ENCODE data around the gene RELCH. TPM values are rescaled to one million over a fixed set of nuclear protein-coding genes. Genes with fewer than 3 reads are reported as not detected.

RELCH gene
- polyA plus RNA-seq, 1 donor, result 16.1 TPM

DNA sequence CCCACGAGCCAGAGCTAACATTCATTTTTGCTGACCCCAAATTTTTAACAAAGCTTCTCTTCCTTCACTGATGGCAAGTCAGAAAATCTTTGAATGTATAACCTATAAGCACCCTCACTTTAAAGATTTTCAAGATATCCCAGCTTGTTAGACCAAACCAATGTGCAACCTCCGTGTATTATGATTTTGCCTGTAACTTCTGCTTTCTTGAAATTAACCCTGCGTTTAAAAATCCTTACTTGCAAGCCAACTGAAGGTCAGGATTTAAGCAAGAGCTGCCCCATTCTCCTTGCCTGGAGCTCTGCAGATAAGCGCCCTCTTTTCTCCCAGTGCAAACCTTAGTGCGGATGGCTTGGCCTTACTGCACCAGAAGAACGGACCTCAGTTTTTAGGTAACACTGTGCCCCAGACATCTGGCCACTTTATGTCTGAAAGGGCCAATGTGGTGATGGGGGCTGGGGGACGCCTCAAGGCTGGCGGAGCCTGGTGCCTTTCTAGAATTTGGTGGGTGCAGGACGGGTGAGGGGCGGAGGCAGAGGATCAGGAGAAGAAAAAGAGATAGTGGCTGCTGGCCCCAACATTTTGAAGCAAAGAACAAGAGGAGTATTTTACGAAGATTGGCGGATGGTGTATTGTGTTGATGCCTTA lies 137.2 kb downstream of the RELCH start:
- DNase-seq (ENCODE audit: low read depth), result no peak

DNA sequence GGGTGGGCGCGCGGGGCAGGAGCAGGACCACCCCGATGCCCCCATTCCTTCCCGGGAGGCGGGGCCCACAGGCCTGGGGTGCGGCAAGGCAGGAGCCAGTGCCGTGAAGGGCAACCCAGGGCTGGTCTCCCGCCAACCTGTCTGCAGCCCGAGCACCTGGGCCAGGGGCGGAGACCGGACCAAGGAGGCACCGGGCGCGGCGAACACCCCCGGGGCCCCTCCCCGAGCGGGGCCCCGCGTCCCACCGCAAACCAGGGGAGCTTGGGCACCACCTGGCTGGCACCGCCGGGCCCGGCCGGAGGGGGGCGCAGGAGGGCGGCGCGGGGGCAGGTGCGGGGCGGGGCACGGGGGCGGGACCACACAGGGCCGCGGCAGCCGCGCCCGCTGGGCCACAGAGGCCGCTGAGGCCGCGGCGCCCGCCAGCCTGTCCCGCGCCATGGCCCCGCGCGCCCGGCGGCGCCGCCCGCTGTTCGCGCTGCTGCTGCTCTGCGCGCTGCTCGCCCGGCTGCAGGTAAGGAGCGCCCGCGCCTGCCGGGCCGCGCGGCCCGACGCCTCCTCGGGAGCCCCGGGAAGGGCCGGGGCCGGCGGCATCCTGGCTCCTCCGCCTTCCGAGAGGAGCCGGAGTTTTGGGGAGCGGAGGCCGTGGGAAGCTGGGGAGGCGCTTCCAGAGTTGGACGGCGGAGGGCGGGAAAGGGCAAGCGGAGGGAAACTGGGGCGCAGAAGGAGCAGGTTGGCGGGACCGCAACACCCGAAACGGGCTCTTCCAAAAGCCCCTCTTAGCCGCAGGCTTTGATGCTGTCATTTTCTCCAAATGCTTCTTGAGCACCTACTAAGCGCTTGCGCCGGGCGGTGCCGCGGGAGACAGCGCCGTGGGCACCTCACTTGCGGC lies 138.1 kb downstream of the RELCH start, which contains the start of gene TNFRSF11A:
Gene TNFRSF11A (plus strand): TSS at position 394 of the 889 bp plus-strand sequence. CDS start 43 bp downstream, at position 437.
- no peak for DNase-seq (ENCODE audit: low read depth)

DNA sequence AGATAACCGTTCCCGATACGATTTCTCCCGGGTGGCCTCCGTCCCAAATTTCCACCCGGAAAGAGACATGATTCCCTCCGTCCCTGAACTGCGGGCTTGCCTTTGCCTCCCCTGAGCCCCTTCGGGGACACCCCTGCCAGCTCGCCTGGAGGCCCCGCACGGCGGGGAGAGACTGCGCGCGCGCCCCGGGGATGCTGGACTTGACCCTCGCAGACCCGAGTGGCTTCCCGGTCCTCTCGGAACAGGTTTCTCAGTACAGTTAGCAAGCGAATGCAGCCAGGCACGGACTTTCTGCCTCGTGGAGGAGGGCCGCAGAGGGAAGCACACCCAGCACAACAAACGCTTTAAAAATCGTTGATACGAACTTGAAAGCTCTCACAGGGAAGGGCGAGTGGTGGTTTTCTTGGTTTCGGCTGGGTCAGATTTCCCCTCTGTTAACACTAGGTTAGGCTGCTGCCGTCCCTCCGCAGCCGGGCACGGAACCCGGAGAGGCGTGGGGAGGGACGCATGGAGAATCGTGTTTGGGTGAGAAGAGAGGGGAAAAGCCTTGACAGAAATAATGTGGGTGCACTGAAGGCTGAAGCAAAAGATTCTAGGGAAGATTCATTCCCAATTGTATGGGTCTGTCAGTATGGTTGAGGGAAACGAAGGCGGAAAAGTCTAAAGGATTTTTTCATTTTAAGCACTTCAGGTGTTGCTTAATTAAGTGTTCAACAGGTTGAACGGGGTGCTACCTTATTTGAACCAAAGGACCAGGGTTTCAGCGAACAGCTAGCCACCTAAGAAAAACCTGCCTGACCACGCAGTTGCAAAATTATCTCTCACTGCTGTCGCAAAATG lies 139.0 kb downstream of the RELCH start:
- no peak for DNase-seq (ENCODE audit: low read depth)

DNA sequence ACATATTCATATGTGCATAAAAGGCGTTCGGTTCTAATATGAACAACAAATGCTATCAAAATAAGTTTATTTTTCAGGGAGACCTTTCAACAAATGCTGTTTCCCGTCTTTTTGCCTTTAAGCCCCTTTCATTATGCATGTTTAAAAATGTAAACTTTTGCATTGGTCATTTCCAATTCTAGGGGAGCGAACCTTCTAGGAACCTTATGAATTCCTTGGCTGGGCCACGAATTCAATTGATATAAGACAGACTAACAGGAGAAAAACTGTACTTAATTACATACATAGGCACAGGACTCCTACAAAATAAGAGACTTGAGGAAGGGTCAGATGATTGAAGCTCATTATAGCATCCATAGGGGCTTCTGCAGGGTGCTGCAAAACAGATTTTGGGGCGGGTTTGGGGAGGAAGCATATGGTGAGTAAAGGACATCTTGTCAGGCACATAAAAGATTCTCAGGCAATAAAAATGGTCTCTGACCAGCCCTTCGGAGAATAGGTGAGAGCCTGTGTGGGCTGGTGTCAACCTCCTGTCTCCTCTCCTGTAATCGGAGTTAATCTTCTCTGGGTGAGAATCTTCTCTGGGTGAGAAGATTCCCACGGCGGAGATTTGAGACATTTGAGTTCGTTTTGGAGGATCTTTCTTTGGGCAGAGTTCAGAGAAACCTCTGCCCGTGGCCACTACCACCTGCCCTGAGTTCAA lies 139.7 kb downstream of the RELCH start:
- DNase-seq (ENCODE audit: low read depth), result no peak

DNA sequence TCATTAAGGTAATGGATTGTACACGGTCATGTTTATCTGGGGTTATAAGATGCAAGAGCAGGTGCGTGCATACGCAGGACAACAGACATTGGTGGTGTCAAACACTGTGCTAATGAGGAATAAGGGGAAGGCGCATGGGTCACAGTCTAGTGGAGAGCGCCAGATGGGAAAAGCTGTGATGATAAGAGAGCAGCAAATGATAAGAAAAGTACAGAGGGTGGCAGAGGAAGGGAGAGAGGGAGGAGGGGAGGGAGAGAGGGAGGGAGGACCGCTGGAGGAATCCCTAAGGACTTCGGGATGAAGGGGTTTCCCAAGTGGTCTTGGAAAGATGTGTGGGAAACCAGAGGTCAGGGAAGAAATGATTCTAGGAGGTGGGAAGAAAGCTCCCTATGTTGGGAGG lies 140.9 kb downstream of the RELCH start:
- DNase-seq (ENCODE audit: low read depth), result no peak

DNA sequence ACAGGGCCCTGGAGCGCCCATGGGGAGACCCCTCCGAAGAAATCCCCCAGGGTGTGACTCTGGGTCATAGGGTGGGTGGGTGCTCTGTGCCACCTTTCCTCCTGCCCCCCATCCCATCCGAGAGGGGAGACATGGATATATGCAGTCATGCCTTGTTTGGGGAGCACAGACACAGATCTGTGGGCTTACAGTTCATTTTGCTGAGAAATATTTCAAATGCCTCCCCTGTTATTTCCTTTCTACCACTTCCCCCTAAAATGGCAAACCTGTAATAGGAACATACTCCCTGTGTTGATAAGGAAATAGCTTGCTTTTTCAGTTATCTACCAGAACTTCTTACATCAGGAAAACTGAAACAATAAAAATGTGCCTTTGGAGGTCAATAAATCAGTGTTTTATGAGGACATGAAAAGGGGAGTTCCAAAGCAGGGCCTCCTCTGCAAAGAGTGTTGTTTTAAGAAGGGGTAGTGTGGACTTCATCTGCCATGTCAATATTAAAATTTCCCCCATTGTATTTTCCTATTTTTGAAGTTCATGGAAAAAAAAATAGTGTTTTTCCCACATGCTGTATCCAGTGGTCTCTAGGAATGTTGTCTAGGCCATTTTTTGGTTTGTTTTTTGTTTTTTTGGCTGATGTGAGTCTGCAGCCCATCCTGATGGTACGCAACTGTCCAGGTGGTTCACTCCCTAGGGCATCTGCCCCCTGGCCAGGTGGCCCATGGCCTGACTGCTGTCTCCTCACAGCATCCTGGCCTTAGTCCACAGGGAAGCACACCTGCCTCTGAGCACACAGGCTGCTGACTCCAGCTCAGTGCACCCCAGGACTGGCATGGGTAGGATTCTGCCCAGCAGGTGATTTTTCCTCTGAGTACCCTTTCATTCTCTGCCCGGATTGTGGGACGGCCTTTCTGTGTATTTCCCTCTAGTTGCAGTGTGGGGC lies 141.8 kb downstream of the RELCH start:
- DNase-seq (ENCODE audit: low read depth), result no peak

DNA sequence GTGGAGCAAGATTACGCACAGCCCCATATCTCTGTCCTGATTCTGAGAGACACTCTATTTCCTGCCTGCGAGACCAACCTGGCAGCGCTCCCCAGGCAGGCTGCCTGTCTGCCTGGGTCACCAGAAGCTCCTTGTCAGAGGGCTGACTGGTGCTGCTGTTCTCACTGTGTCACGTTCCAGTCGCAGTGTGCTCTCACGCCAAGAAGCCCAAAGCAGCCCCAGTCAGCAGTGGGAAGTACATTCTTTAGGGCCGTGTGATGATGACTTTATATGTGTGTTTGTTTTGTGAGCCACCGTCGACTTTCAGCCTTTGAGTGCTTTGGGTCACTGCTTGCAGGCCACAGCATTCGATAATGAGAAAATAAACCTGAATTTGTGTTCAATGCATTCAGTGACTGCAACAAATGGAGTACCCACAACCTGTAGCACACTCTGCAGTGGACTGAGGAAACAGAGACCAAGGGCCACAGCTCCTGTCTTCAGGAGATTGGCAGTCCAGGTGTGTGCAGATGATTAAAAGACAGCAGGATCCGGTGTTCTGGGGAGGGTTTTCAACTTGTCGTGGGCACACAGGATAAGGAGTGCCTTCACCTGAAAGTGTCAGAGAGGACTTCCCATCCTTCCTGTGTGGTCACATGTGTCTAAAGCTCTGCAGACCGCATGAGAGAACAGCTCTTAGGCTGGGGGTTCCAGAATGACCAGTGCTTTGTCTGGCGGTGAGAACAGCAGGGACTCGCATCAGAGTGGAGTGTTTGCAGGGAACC lies 142.8 kb downstream of the RELCH start:
- no peak for DNase-seq (ENCODE audit: low read depth)

DNA sequence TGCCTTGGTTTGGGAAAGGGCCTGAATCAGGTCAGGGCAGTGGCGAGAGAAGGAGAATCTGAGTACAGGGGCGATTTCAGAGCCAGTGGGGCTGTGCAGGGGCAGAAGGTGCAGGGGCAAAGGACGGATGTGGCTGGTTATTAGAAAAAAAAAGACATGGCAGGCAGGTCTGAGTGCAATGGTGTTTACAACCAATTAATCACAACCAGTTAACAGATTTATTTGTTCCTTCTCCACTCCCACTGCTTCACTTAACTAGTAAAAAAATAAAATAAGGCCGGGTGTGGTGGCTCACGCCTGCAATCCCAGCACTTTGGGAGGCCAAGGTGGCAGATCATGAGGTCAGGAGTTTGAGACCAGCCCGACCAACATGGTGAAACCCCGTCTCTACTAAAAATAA lies 143.6 kb downstream of the RELCH start:
- DNase-seq (ENCODE audit: low read depth), result no peak

DNA sequence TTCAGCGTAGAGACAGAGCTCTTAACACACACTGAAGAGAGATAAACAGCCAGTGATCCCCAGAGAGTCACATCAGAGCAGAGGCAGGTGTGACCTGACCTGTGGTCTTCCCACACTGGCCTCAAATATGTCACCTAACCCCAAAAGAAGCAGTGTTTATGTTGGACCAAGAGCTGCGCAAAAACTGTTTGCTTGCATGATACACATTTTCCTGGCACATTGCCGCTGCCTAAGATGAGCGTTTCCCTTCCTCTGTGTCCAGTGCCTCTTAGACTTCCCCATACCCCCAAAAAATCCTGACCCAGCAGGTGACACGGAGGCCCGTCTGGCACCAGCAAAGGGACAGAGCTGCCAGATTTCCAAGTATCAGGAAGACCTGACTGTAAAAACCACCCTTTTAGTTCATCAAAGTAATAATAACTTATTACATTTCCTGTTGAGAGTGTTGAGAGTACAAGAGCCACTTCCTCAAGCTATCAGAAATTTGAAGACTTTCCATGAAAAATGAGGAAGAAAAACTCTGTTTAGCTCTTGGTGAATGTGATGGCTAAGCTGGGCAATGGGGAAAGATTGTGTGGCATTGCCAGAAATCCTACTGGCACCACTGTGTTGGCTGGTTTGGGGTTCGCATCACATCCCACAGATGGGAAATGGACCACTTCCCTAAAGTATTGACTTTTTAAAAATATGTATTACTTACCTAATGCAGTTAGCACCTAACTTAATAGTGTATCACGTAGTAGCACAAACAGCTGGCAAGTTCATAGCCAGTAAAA lies 144.7 kb downstream of the RELCH start:
- DNase-seq (ENCODE audit: low read depth), result no peak

DNA sequence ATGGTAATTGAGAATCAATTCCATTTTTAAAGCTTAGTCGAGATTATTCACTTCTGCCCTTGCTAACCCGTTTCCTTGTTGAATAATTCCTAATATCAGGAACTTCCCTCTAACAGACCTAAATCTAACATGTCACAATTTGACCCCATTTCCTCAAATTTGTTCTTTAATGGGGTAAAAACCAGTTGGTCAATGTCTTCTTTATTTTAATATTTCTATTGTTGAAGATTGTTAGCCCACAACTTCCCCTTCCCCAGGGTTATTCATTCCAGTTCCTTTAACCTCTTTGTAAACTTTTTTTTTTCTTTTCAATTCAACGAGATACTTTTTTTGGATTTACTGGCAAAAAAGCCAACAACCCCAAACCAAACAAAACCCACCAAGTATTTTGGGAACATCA lies 145.4 kb downstream of the RELCH start:
- no peak for DNase-seq (ENCODE audit: low read depth)

DNA sequence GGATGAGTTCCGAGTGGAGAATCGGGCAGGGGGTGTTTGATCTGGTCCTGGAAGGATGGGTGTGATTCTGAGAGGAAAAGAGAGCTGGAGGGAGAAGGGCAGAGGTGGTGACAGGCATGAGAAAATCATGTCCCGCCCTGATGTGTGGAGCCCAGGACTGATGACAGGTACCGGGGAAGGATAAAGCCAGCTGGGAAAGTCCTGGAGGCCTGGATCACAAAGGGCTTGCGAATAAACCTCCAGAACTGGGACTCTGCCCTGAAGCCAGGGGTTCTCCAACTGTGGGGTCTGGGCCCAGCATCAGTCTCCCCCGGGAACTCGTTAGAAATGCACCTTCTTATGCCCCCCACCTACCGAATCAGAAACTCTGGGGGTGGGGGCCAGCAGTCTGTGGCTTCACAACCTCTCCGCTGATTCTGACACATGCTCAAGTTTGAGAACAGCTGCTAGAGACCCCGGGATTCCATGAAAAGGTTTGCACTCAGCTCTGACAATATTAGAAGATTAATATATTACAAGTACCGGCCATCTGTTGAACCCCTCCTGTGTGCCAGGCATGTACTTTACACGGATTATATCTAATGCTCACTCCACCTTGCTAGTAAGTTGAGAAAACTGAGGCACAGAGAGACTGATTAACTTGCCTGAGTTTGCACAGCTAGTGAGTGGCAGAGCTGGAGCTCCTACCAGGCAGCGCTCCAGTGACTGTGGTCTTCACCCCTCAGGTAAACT lies 146.1 kb downstream of the RELCH start:
- no peak for DNase-seq (ENCODE audit: low read depth)

DNA sequence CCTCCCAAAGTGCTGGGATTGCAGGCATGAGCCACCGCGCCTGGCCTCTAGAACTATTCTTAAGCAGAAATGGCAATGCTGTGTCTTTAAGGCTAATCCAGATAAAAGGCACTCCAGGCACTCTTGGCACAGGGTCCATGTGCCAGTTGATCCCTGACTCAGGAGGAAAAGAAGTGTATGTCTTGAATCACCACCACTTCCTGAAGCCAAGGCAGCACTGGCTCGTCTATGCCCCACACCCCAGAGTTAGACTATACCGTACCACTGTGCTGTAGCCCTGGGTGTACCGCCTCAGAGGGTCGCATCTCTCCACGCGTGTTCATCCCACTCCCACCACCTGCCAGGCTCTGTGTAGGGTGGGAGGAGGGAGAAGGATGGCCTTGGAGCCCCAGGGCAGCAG lies 147.1 kb downstream of the RELCH start:
- DNase-seq (ENCODE audit: low read depth), result no peak

DNA sequence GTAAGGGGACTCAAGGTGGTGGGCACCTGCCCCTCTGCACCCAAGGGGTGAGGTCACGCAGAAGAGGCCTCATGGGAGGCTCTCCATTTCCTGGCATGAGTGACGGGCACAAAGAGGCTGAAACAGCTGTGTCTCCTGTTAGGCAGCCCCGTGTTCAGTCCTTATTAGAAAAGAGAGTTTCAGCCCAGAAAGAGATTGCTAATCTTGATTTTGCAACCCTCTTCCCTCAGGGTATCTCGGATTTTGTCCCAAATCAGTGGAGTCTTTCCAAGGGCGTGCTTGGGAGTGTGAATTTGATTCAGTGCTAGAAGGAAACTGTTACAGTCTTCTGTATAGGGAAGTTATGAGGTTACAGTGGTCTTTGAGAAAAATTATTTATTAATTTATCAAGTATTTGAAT lies 148.4 kb downstream of the RELCH start:
- DNase-seq (ENCODE audit: low read depth), result no peak

DNA sequence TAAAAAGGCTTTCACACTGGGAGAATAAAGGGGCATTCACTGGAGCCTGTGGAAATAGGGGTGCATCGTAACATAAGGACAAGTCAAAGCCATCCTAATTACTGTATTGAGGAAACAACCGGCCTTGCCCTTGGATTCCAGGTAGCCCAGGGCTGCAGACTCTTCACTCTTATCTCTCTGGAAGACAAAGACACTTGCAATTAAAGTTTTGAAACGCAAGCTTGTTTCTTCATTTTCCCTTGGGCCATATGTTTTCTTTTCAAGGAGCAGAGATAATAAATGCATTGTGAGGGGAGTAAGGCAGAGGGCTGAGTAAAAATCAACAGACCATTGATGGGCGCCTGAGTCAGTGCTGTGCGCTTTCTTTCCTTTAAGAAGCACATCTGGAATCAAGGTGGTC lies 149.6 kb downstream of the RELCH start:
- DNase-seq (ENCODE audit: low read depth), result no peak

DNA sequence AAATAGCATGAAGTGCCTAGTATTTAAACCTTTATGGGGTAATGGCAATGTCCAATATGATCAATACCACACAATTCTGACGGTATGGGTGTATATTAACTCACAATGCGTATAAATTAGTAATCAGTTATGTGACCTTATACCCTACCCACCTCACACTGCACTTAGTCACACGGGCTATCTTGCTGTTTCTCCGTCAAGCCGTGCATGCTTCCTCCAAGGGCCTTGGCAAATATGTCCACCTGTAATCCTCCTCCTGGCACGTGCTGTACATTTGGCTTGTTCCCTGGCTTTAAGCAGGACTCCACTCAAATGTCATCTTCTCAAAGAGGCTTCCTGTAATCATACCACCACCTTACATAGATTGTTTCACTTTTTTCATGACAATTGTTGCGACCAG lies 150.3 kb downstream of the RELCH start:
- DNase-seq (ENCODE audit: low read depth), result no peak

DNA sequence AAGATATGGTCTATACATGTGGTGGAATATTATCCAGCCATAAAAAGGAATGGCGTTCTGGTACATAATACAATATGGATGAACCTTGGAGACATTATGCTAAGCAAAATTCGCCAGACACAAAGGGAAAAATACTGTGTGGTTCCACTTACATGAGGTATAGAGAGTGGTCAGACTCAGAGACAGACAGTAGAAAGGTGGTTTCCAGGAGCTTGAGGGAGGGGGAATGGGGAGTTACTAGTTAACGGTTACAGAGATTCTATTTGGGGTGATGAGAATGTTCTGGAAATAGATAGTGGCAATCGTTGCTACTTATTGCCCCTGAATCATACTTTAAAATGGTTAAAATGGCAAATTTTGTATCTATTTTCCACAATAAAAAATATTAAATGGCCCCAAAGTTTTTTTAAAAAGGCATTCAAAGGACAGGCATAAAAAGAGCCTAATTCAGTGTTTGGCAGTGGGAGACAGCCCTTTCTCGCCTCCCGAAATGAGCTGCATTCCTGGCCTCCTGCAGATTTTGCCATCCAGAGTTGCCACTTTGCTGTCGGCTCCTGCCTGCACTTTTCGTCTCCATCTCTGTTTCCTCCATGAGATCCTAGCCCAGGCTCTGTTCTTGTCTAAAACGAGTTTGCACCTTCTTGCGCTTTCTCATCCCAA lies 151.5 kb downstream of the RELCH start:
- no peak for DNase-seq (ENCODE audit: low read depth)

DNA sequence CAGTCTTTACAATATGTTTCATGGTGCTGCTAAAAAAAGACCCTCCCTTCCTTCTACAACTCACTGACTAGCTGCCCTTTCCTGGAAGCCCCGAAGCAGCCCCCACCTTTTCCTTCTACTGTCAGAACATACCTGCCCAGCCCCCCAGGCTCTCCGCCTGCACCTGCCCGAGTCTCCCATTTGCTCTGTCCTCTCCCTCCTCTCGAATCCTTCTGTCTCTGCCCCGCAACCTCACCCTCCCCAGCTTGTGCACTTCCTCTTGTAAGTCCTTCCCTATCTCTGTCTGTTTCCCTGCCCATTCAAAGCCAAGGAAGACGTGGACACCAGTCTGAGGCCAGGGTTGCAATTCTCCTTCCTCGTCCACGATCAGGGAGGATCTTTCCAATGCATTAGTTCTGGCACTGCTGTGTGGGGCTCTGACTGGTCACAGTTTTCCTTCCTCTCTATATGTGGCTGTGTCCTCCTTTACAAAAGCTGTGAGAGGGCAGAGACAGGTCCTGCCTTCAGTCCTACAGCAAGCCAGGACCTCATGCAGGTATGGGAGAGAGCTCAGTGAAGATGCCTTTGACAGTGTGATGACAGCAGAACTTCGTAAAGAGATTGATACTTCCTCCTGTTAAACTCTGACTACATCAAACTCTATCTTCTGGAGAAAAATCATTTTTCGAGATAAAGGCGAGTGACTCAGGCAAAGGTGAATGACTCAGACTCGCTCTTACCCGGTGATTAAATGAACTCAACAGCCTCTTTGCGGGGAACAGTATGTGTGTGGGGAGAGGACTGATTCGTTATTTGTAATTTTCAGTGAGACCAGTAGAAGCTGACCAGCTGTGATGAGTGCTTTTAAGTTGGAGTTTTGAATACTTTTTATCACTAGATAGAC lies 152.3 kb downstream of the RELCH start:
- DNase-seq (ENCODE audit: low read depth), result no peak

Measured in forelimb muscle (tissue), 1 donor.